ENCODE results near the gene FAM32A. TPM values are rescaled to one million over a fixed set of nuclear protein-coding genes. Genes with fewer than 3 reads are reported as not detected.

Gene FAM32A
- polyA plus RNA-seq (2011; rRNA removed) (140 and 156 TPM in 2 replicates), polyA minus RNA-seq (2011; rRNA and poly(A)+ RNA removed) (25.6 and 39.8 TPM in 2 replicates)

DNA sequence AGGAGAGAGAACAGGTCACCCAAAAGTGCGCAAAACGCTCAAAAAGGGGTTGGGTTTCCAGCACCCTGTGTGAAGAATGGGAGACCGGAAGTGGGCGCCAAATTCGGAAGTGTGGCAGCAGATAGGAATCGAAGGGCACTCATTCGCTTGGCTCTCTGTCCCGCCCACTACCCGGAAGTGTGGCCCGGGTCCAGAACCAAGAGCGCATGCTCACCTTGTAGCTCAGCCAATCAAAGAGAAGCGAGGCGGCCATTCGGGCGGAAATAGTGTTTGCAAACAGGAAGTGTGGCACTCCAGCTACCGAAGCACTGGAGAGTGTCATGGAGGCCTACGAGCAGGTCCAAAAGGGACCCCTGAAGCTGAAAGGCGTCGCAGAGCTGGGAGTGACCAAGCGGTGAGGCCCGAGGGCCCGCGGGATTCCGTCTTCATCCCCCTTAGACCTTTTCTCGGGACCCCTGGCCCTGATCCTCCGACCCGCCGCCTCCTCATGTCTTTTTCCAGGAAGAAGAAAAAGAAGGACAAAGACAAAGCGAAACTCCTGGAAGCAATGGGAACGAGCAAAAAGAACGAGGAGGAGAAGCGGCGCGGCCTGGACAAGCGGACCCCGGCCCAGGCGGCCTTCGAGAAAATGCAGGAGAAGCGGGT lies at the start of gene FAM32A:
TSS of gene FAM32A (plus strand) at position 288 of the 645 bp plus-strand sequence. CDS start at position 321, 33 bp downstream.
- peak within 1 kb of the TSS; percentile 55 for H3K4me3 ChIP-seq (ENCODE audit: low read depth, low read length)
- H3K27me3 ChIP-seq (ENCODE audit: control insufficient read depth, insufficient read depth, low read length), result no peaks in the 10 kb centered on the region
- ChIA-PET POLR2A (interaction anchor here (0.5 to 1.5 kb wide), 4 partner anchors 63 to 131 kb away, joined by 3 to 11 read pairs (median 4); partner anchors contain the start of gene TPM4), CTCF (interaction anchor here (0.6 to 5.3 kb wide), 14 partner anchors 9 to 558 kb away, joined by 3 to 48 read pairs (median 3); partner anchors contain the start of gene AP1M1)
- peak; percentile 96 for DNase-seq (ENCODE audit: low read depth)
- peak; percentile 25; the same call in 1 of the 2 replicates for TF ChIP-seq CTCF (IDR thresholded peaks at IDR 0.05; ENCODE audit: insufficient read depth, low read depth, low read length)
- peaks cover 5% of the 10 kb centered on the region for H3K36me3 ChIP-seq (ENCODE audit: control insufficient read depth, insufficient read depth, low read length)

- POLR2A ChIA-PET, result no interaction called here
- Histone ChIP-seq H3K27me3 (ENCODE audit: control insufficient read depth, insufficient read depth, low read length) (no peaks in the 10 kb centered on the region), H3K4me3 (ENCODE audit: low read depth, low read length) (no peak overlapping the region), H3K36me3 (ENCODE audit: control insufficient read depth, insufficient read depth, low read length) (peaks cover 10% of the 10 kb centered on the region)
- no peak for TF ChIP-seq CTCF (IDR thresholded peaks at IDR 0.05; ENCODE audit: insufficient read depth, low read depth, low read length)
- CTCF ChIA-PET, result interaction anchor here (1.0 kb wide), 1 partner anchor 23 kb away, joined by 3 read pairs; no protein-coding TSS in a partner anchor
- DNase-seq (ENCODE audit: low read depth), result no peak
Measured at GRCh38 chr19:16135430-16136127, 49.6 kb upstream of the FAM32A start.

- no peak for DNase-seq (ENCODE audit: low read depth)
- ChIA-PET POLR2A (no interaction called here), CTCF (interaction anchor here (0.6 to 1.0 kb wide), 2 partner anchors 23 to 290 kb away, joined by 3 read pairs; no protein-coding TSS in a partner anchor)
- H3K27me3 ChIP-seq (ENCODE audit: control insufficient read depth, insufficient read depth, low read length), result no peaks in the 10 kb centered on the region
- TF ChIP-seq CTCF (IDR thresholded peaks at IDR 0.05; ENCODE audit: insufficient read depth, low read depth, low read length), result no peak
- peaks cover 10% of the 10 kb centered on the region for H3K36me3 ChIP-seq (ENCODE audit: control insufficient read depth, insufficient read depth, low read length)
- no peak overlapping the region for H3K4me3 ChIP-seq (ENCODE audit: low read depth, low read length)
Measured at GRCh38 chr19:16136185-16136999, 48.8 kb upstream of the FAM32A start.

GRCh38 chr19:16139752-16140151 lies 45.5 kb upstream of the FAM32A start:
- H3K27me3 ChIP-seq (ENCODE audit: control insufficient read depth, insufficient read depth, low read length), result no peaks in the 10 kb centered on the region
- no peak for DNase-seq (ENCODE audit: low read depth)
- no peak overlapping the region for H3K4me3 ChIP-seq (ENCODE audit: low read depth, low read length)
- TF ChIP-seq CTCF (IDR thresholded peaks at IDR 0.05; ENCODE audit: insufficient read depth, low read depth, low read length), result no peak
- ChIA-PET POLR2A (no interaction called here), CTCF (no interaction called here)
- no peaks in the 10 kb centered on the region for H3K36me3 ChIP-seq (ENCODE audit: control insufficient read depth, insufficient read depth, low read length)

Data from BJ (cell line).